H1 (cell line): ENCODE results near the gene MXD4. TPM values are rescaled to one million over a fixed set of nuclear protein-coding genes. Genes with fewer than 3 reads are reported as not detected.
A peak's percentile ranks its signal among the peaks of the same experiment; 100 is the strongest.

Experiments
- CTCF ChIA-PET: fragments of 300-600 bp; sonication (Branson Sonifier 250); formaldehyde crosslinking; loops from one replicate; lab custom pipeline; 2021; ENCODE audit not compliant: partially characterized antibody; lab: Charles Lee
- POLR2A ChIA-PET: fragments of 300-600 bp; sonication (Branson Sonifier 250); formaldehyde crosslinking; loops from one replicate; lab custom pipeline; 2021; ENCODE audit warnings: inconsistent platforms; ENCODE audit not compliant: partially characterized antibody; lab: Charles Lee
- DNase-seq, 2 experiments: peaks; one replicate each; pipeline versions ENCODE4 v3.0.0 to v3.0.0-alpha.2; 2010 to 2022; ENCODE audit warnings: low spot score in 2 of 2, low read depth in 1 of 2, mixed read lengths in 1 of 2
- FAIRE-seq: peaks from 2 replicates; lab custom pipeline; 2011; peaks lifted over from hg19 to GRCh38; lab: Jason Lieb, UNC
- H2AFZ ChIP-seq: 2 replicates; pipeline ENCODE4 v1.8.1; 2012; ENCODE audit warnings: low read length, inconsistent platforms
- H2AK5ac ChIP-seq: 2 replicates; pipeline ENCODE4 v1.6.1; 2013; ENCODE audit warnings: low read depth, low read length
- H2BK120ac ChIP-seq: replicated peaks from 2 replicates; pipeline ENCODE3; 2013; ENCODE audit warnings: low read depth, low read length, inconsistent platforms
- H2BK12ac ChIP-seq: 2 replicates; pipeline ENCODE4 v1.6.1; 2013; ENCODE audit warnings: low read depth, low read length
- H2BK15ac ChIP-seq: 2 replicates; pipeline ENCODE4 v1.6.1; 2013; ENCODE audit warnings: low read length
- H2BK20ac ChIP-seq: 2 replicates; pipeline ENCODE4 v1.6.1; 2013; ENCODE audit warnings: low read length
- H2BK5ac ChIP-seq: 2 replicates; pipeline ENCODE4 v1.6.1; 2013; ENCODE audit warnings: low read depth, low read length
- H3K14ac ChIP-seq: 2 replicates; pipeline ENCODE4 v1.6.1; 2013; ENCODE audit warnings: inconsistent platforms; ENCODE audit not compliant: insufficient read length
- H3K18ac ChIP-seq: 2 replicates; pipeline ENCODE4 v1.6.1; 2013; ENCODE audit warnings: low read length; ENCODE audit errors: extremely low read depth
- H3K23ac ChIP-seq: 2 replicates; pipeline ENCODE4 v1.6.1; 2013; ENCODE audit warnings: inconsistent platforms; ENCODE audit not compliant: insufficient read length
- H3K23me2 ChIP-seq: 2 replicates; pipeline ENCODE4 v1.6.1; 2013; ENCODE audit warnings: low read depth, low read length
- H3K27ac ChIP-seq: 2 replicates; pipeline ENCODE4 v1.6.1; 2011; ENCODE audit warnings: low read depth, low read length, inconsistent platforms
- H3K27me3 ChIP-seq, 4 experiments: replicated peaks in 1 of 4; 1 replicate in 1 of 4; 2 replicates in 3 of 4; pipeline versions ENCODE4 v1.6.1 to v1.8.1; 2011 to 2013; ENCODE audit warnings: low read length in 3 of 4, mild to moderate bottlenecking in 3 of 4, inconsistent platforms in 2 of 4, mixed read lengths in 2 of 4, moderate library complexity in 1 of 4; ENCODE audit not compliant: control insufficient read depth in 3 of 4, insufficient read depth in 3 of 4; ENCODE audit errors: extremely low read depth in 1 of 4
- H3K36me3 ChIP-seq, 4 experiments: 2 replicates each; pipeline versions ENCODE4 v1.6.1 to v1.8.1; 2011 to 2013; ENCODE audit warnings: mild to moderate bottlenecking in 4 of 4, low read length in 3 of 4, moderate library complexity in 2 of 4, control low read depth in 1 of 4, inconsistent platforms in 1 of 4; ENCODE audit not compliant: insufficient read depth in 4 of 4, control insufficient read depth in 2 of 4
- H3K4ac ChIP-seq: replicated peaks from 2 replicates; pipeline ENCODE3; 2013; ENCODE audit warnings: low read length, low read depth, mixed read lengths, inconsistent platforms; ENCODE audit not compliant: insufficient read length
- H3K4me1 ChIP-seq, 4 experiments: replicated peaks in 1 of 4; 1 replicate in 1 of 4; 2 replicates in 3 of 4; pipeline versions ENCODE4 v1.6.1 to v1.8.1; 2011 to 2013; ENCODE audit warnings: low read length in 3 of 4, inconsistent platforms in 2 of 4, mixed read lengths in 1 of 4; ENCODE audit not compliant: insufficient read depth in 4 of 4, control insufficient read depth in 3 of 4
- H3K4me2 ChIP-seq, 2 experiments: 2 replicates each; pipeline versions ENCODE4 v1.6.1 to v1.8.1; 2011 to 2013; ENCODE audit warnings: low read depth in 2 of 2, low read length in 2 of 2, control low read depth in 1 of 2, inconsistent platforms in 1 of 2, mild to moderate bottlenecking in 1 of 2; ENCODE audit not compliant: insufficient read depth in 1 of 2
- H3K4me3 ChIP-seq, 4 experiments: fragments of 200-600, 300-600 bp in 1 of 4; sonication (generic), shearing (Covaris generic), sonication (Bioruptor Twin) in 1 of 4; 2 replicates each; pipeline versions ENCODE4 v1.5.1 to v1.8.1; 2011 to 2016; ENCODE audit warnings: low read length in 4 of 4, low read depth in 3 of 4, control low read depth in 2 of 4, inconsistent platforms in 2 of 4, mild to moderate bottlenecking in 2 of 4, mixed read lengths in 1 of 4, moderate library complexity in 1 of 4; ENCODE audit not compliant: insufficient read depth in 2 of 4; ENCODE audit errors: extremely low read depth in 1 of 4
- H3K56ac ChIP-seq: replicated peaks from 2 replicates; pipeline ENCODE3; 2013; ENCODE audit warnings: low read depth, mild to moderate bottlenecking, mixed read lengths, low read length, inconsistent platforms; ENCODE audit not compliant: insufficient read length
- H3K79me1 ChIP-seq: 2 replicates; pipeline ENCODE4 v1.6.1; 2013; ENCODE audit warnings: low read depth, low read length, control low read depth
- H3K79me2 ChIP-seq, 2 experiments: 2 replicates each; pipeline versions ENCODE4 v1.6.1 to v1.8.1; 2012 to 2013; ENCODE audit warnings: low read length in 2 of 2, mild to moderate bottlenecking in 2 of 2, inconsistent platforms in 1 of 2; ENCODE audit not compliant: insufficient read depth in 2 of 2, control insufficient read depth in 1 of 2
- H3K9ac ChIP-seq, 4 experiments: replicated peaks in 1 of 4; 1 replicate in 1 of 4; 2 replicates in 3 of 4; pipeline versions ENCODE4 v1.6.1 to v1.8.1; 2011 to 2013; ENCODE audit warnings: low read depth in 3 of 4, low read length in 3 of 4, control low read depth in 2 of 4, mild to moderate bottlenecking in 2 of 4, moderate library complexity in 2 of 4, inconsistent platforms in 1 of 4; ENCODE audit errors: extremely low read depth in 1 of 4
- H3K9me3 ChIP-seq, 2 experiments: 2 replicates each; pipeline versions ENCODE4 v1.6.1 to v1.8.1; 2012 to 2013; ENCODE audit warnings: mild to moderate bottlenecking in 2 of 2, moderate library complexity in 2 of 2, control low read depth in 1 of 2, inconsistent platforms in 1 of 2, low read depth in 1 of 2, low read length in 1 of 2, mixed read lengths in 1 of 2; ENCODE audit not compliant: insufficient read depth in 2 of 2
- H4K20me1 ChIP-seq, 2 experiments: replicated peaks in 1 of 2; 2 replicates each; pipeline versions ENCODE3 to v1.8.1; 2011 to 2013; ENCODE audit warnings: inconsistent platforms in 2 of 2, low read length in 2 of 2, mild to moderate bottlenecking in 1 of 2; ENCODE audit not compliant: insufficient read depth in 2 of 2, control insufficient read depth in 1 of 2
- H4K5ac ChIP-seq: 2 replicates; pipeline ENCODE4 v1.6.1; 2013; ENCODE audit warnings: low read length, low read depth, mixed read lengths, inconsistent platforms; ENCODE audit not compliant: insufficient read length
- H4K8ac ChIP-seq: 2 replicates; pipeline ENCODE4 v1.8.0; 2013; ENCODE audit warnings: mild to moderate bottlenecking, moderate library complexity, low read length, inconsistent platforms; ENCODE audit not compliant: insufficient read depth; ENCODE audit errors: extremely low read depth
- H4K91ac ChIP-seq: replicated peaks from 2 replicates; pipeline ENCODE3; 2013; ENCODE audit warnings: low read length, mixed read lengths, inconsistent platforms; ENCODE audit not compliant: insufficient read length
- BACH1 ChIP-seq: IDR thresholded peaks from 2 replicates; pipeline ENCODE4 v1.6.1; 2012; ENCODE audit warnings: low read length, improper control_type of control experiment
- CBX8 ChIP-seq: fragments of 300-800, 300-1000 bp; sonication (generic); IDR thresholded peaks from 2 replicates; pipeline ENCODE4 v1.7.1; 2016; ENCODE audit warnings: low read depth, low read length, borderline replicate concordance
- CEBPB ChIP-seq: IDR thresholded peaks from 2 replicates; pipeline ENCODE4 v1.6.1; 2012; ENCODE audit warnings: low read depth, low read length
- E2F6 ChIP-seq: IDR thresholded peaks from 2 replicates; pipeline ENCODE4 v1.6.1; 2012; ENCODE audit warnings: inconsistent platforms
- EGR1 ChIP-seq: IDR thresholded peaks from 2 replicates; pipeline ENCODE4 v1.6.1; 2011; ENCODE audit warnings: low read depth, low read length, borderline replicate concordance
- GTF2F1 ChIP-seq: IDR thresholded peaks from 2 replicates; pipeline ENCODE4 v1.6.1; 2012; ENCODE audit warnings: low read depth, low read length, improper control_type of control experiment, borderline replicate concordance
- KDM1A ChIP-seq: fragments of 200-600, 300-600 bp; sonication (generic); IDR thresholded peaks from 2 replicates; pipeline ENCODE4 v1.7.1; 2016; ENCODE audit warnings: mild to moderate bottlenecking, low read length, borderline replicate concordance
- PHF8 ChIP-seq: fragments of 200-600 bp; sonication (generic); conservative IDR thresholded peaks from 2 replicates; pipeline ENCODE4 v1.7.1; 2012; ENCODE audit warnings: low read depth, mild to moderate bottlenecking, inconsistent platforms, low read length, moderate library complexity
- RBBP5 ChIP-seq: IDR thresholded peaks from 2 replicates; pipeline ENCODE4 v1.7.1; 2012; ENCODE audit warnings: low read depth, mild to moderate bottlenecking, inconsistent platforms, low read length, moderate library complexity, borderline replicate concordance
- SIN3A ChIP-seq, 2 experiments: IDR thresholded peaks in 1 of 2; conservative IDR thresholded peaks in 1 of 2; 2 replicates each; pipeline ENCODE4 v1.6.1; 2011 to 2012; ENCODE audit warnings: low read length in 2 of 2, improper control_type of control experiment in 1 of 2, low read depth in 1 of 2, mild to moderate bottlenecking in 1 of 2
- TEAD4 ChIP-seq: IDR thresholded peaks from 2 replicates; pipeline ENCODE4 v1.6.1; 2012; ENCODE audit warnings: low read depth, low read length, inconsistent platforms, mixed read lengths
- WGBS, 2 experiments: shearing (Covaris generic) in 1 of 2; methylation state at CpG; one replicate each; pipeline versions ENCODE4 v1.1.6 to v1.1.7; 2013 to 2015; ENCODE audit warnings: low lambda C conversion rate in 2 of 2, mixed read lengths in 2 of 2, inconsistent platforms in 1 of 2, low coverage in 1 of 2, missing lambda C conversion rate in 1 of 2; ENCODE audit not compliant: insufficient replicate concordance in 2 of 2, insufficient coverage in 1 of 2, insufficient read length in 1 of 2; ENCODE audit errors: extremely low coverage in 1 of 2, missing lambda C conversion rate in 1 of 2; 5-methylcytosine and 5-hydroxymethylcytosine counted together
- polyA plus RNA-seq, 7 experiments: library from polyadenylated mRNA; depleted of rRNA in 3 of 7; stranded (reverse) in 5 of 7; unstranded in 2 of 7; fragments of >200 nt in 5 of 7; fragments of 200-250 nt in 2 of 7; gene quantifications; 1 replicate in 5 of 7; 2 replicates in 1 of 7; 4 replicates in 1 of 7; pipeline versions ENCODE4 v1.2.1 to v1.2.3, GENCODE V29; 2011 to 2013; ENCODE audit warnings: missing spikeins in 2 of 7, mixed read lengths in 2 of 7
- total RNA-seq: library from RNA; stranded (reverse); fragmentation: NEBNext Ultra II Directional; extraction: Animal tissue kit (Norgen Biotek cat#: 25700); gene quantifications from 2 replicates; pipeline ENCODE4 v1.2.1, GENCODE V29; 2021

Gene MXD4
- total and polyA plus RNA-seq, 2 of the 8 experiments (the other 6 are each of a cell fraction or from before 2014, with no cell fraction given) = 18.0 to 20.8 TPM

GRCh38 chr4:2254665-2255500 is 7.0 kb downstream of the MXD4 start:
- H2BK15ac ChIP-seq = no peak overlapping the region
- 0 out of 2 replicates have a peak overlapping the region, but pooled peaks have one; percentile 5 for H2BK12ac ChIP-seq
- ChIA-PET CTCF (interaction anchor here (0.7 kb wide), 1 partner anchor 10 kb away, joined by 3 read pairs; no protein-coding TSS in a partner anchor), POLR2A (interaction anchor here (0.6 kb wide), 1 partner anchor 158 kb away, joined by 5 read pairs; no protein-coding TSS in a partner anchor)
- H3K4me2 ChIP-seq = no peak overlapping the region
- H2BK120ac ChIP-seq = no peak overlapping the region
- H2BK20ac ChIP-seq = no peak overlapping the region
- no peak overlapping the region for H4K5ac ChIP-seq
- H3K79me1 ChIP-seq = no peaks in the 10 kb centered on the region
- no peak overlapping the region for H3K56ac ChIP-seq
- WGBS, 2 experiments = 91% methylated on average over 31 of the region's 32 CpGs; no CpG with 5 or more reads in 1 of the 2 experiments
- no peak overlapping the region for H3K4me3 ChIP-seq
- no peak overlapping the region for H3K4ac ChIP-seq
- no peak overlapping the region for H3K14ac ChIP-seq
- FAIRE-seq = no peak
- H3K9ac ChIP-seq = no peak overlapping the region
- peaks cover 0 to 5% (median under 1%) of the 10 kb centered on the region in 4 experiments; a peak in 2 of 8 replicates for H3K36me3 ChIP-seq
- no peak overlapping the region for H4K91ac ChIP-seq
- TF ChIP-seq CEBPB (no peak), KDM1A (no peak), TEAD4 (no peak), E2F6 (no peak), GTF2F1 (no peak), EGR1 (no peak), PHF8 (no peak), SIN3A (conservative IDR thresholded peaks at IDR 0.05 in 1 of 2, IDR thresholded peaks at IDR 0.05 in 1 of 2; ENCODE audit: low read depth in 1 of 2, low read length in 2 of 2) (no peak), BACH1 (no peak), CBX8 (no peak), RBBP5 (no peak)
- no peaks in the 10 kb centered on the region for H3K9me3 ChIP-seq
- no peak overlapping the region; the same call in 1 of the 2 replicates for H2BK5ac ChIP-seq
- H2AFZ ChIP-seq = no peak overlapping the region
- no peaks in the 10 kb centered on the region for H3K23me2 ChIP-seq
- no peaks in the 10 kb centered on the region for H3K27me3 ChIP-seq
- H3K27ac ChIP-seq = no peak overlapping the region
- H4K8ac ChIP-seq = no peak overlapping the region
- H3K18ac ChIP-seq = no peak overlapping the region
- H3K4me1 ChIP-seq = 0 out of 7 replicates have a peak, but pooled peaks cover 0 to 4% (median 0%) of the 10 kb centered on the region in 4 experiments
- no peak overlapping the region for H2AK5ac ChIP-seq
- H4K20me1 ChIP-seq = peaks cover 0 to 5% of the 10 kb centered on the region in 2 experiments
- no peaks in the 10 kb centered on the region for H3K79me2 ChIP-seq
- no peak overlapping the region for H3K23ac ChIP-seq
- no peak for DNase-seq
